ENCODE data around the gene CACNA1C. TPM values are rescaled to one million over a fixed set of nuclear protein-coding genes. Genes with fewer than 3 reads are reported as not detected.

CACNA1C gene
- total RNA-seq, 1 experiment from 2014 or later = 1.1 TPM

GRCh38 chr12:2347137-2347843, 294.5 kb downstream of the CACNA1C start:
- H2BK5ac ChIP-seq (ENCODE audit: insufficient read length, low read length) = no peak overlapping the region
- H3K27ac Mint-ChIP-seq = peak overlapping the region in 1 of 3 experiments; percentile 18; a peak in 1 of 7 replicates
- H3K14ac ChIP-seq (ENCODE audit: insufficient read depth, low read length) = no peak overlapping the region; the same call in 1 of the 2 replicates
- no peak overlapping the region for H2AFZ ChIP-seq (ENCODE audit: low read length)
- H2BK12ac ChIP-seq (ENCODE audit: insufficient read length, low read depth, low read length) = no peak overlapping the region
- no peak overlapping the region for H3K18ac ChIP-seq (ENCODE audit: insufficient read length, low read depth, low read length)
- no peak overlapping the region for H3K4me2 ChIP-seq (ENCODE audit: insufficient read depth, insufficient read length, low read length)
- no CpG with 5 or more reads among the region's 6 CpGs for WGBS (ENCODE audit: extremely low coverage, insufficient read length, low lambda C conversion rate)
- H3K9me3 Mint-ChIP-seq = no peaks in the 10 kb centered on the region
- no peaks in the 10 kb centered on the region for H3K36me3 Mint-ChIP-seq (ENCODE audit: insufficient read depth in 1 of 3, low read depth in 3 of 3)
- no peak overlapping the region for H3K4me3 Mint-ChIP-seq
- no peaks in the 10 kb centered on the region for H4K20me1 ChIP-seq (ENCODE audit: control insufficient read depth, insufficient read depth, insufficient read length)
- H3K79me1 ChIP-seq (ENCODE audit: insufficient read depth, low read depth, low read length, poor library complexity, severe bottlenecking) = no peaks in the 10 kb centered on the region
- TF ChIP-seq CTCF (conservative IDR thresholded peaks at IDR 0.05) = no peak
- H3K9ac ChIP-seq (ENCODE audit: extremely low read depth, insufficient read length, low read length) = no peak overlapping the region
- H3K4me1 Mint-ChIP-seq = peaks cover 30 to 31% of the 10 kb centered on the region in 2 experiments
- no peaks in the 10 kb centered on the region for H3K23me2 ChIP-seq (ENCODE audit: insufficient read length, low read depth, low read length, poor library complexity, severe bottlenecking)
- no peak overlapping the region for H3T11ph ChIP-seq (ENCODE audit: low read length)
- no peak overlapping the region for H2BK20ac ChIP-seq (ENCODE audit: low read depth, low read length, poor library complexity, severe bottlenecking)
- no peak overlapping the region for H4K91ac ChIP-seq (ENCODE audit: insufficient read length, low read depth, low read length)
- H3K27me3 Mint-ChIP-seq (ENCODE audit: low read depth) = no peaks in the 10 kb centered on the region; the same call in 1 of the 2 replicates
- H4K8ac ChIP-seq (replicated peaks; ENCODE audit: insufficient read length, low read depth, low read length) = no peak overlapping the region
- no peak overlapping the region for H3K4ac ChIP-seq (ENCODE audit: low read depth, low read length)
- H3K27me3 ChIP-seq (ENCODE audit: insufficient read depth, low read length) = no peaks in the 10 kb centered on the region
- H3K27ac ChIP-seq (ENCODE audit: insufficient read length, low read depth, low read length) = no peak overlapping the region
- no peaks in the 10 kb centered on the region for H3K9me3 ChIP-seq (ENCODE audit: control insufficient read depth, low read depth, low read length)
- H3K56ac ChIP-seq (ENCODE audit: insufficient read length, low read depth, low read length) = no peak overlapping the region
- H4K5ac ChIP-seq (ENCODE audit: insufficient read length, low read depth, low read length) = peak overlapping the region; percentile 73
- no peak overlapping the region for H2AK5ac ChIP-seq (ENCODE audit: insufficient read length, low read length)
- H2BK120ac ChIP-seq (ENCODE audit: low read depth, low read length, poor library complexity, severe bottlenecking) = no peak overlapping the region
- no peak overlapping the region for H3K23ac ChIP-seq (ENCODE audit: insufficient read length, low read depth, low read length)
- DNase-seq = no peak
- H3K79me2 ChIP-seq (ENCODE audit: insufficient read depth, low read length) = no peaks in the 10 kb centered on the region
- H3K4me1 ChIP-seq (ENCODE audit: insufficient read depth, low read length) = peaks cover 15% of the 10 kb centered on the region; the same call in 1 of the 2 replicates
- H2BK15ac ChIP-seq (ENCODE audit: low read depth, low read length) = no peak overlapping the region

Data from H9 (cell line).